K562 (cell line): ENCODE results near the gene NRXN3. TPM values are rescaled to one million over a fixed set of nuclear protein-coding genes. Genes with fewer than 3 reads are reported as not detected.

ENCODE experiments used
- ATAC-seq: fragments of 200-7000 bp; cut with Tn5 transposase; 3 replicates; pipeline ENCODE4 v1.9.1; 2020; ENCODE audit warnings: moderate library complexity
- BruUV-seq: library from RNA; stranded (reverse); fragments of 400-500 nt; replicated peaks from 2 replicates; lab custom pipeline; 2021; lab: Mats Ljungman, UMichigan
- CTCF ChIA-PET: fragments of 300-600 bp; formaldehyde crosslinking; extraction: SDS; loops from one replicate; lab custom pipeline; 2021; ENCODE audit warnings: low intra/inter-chr PET ratio; lab: Yijun Ruan, JAX
- POLR2A ChIA-PET: fragments of 300-600, 350-650 bp; sonication (Branson Sonifier 250); formaldehyde crosslinking; extraction: SDS; loops from one replicate; lab custom pipeline; 2021; ENCODE audit warnings: antibody characterized with exemption, inconsistent platforms; lab: Yijun Ruan, JAX
- DNase-seq, 4 experiments: peaks; one replicate each; pipeline versions ENCODE4 v3.0.0 to v3.0.0-alpha.2; 2011 to 2018; ENCODE audit warnings: low spot score in 3 of 4, mixed read lengths in 3 of 4; ENCODE audit errors: extremely low read depth in 1 of 4
- FAIRE-seq: peaks from 2 replicates; lab custom pipeline; 2011; peaks lifted over from hg19 to GRCh38; lab: Jason Lieb, UNC
- H2AFZ ChIP-seq: 2 replicates; pipeline ENCODE4 v1.6.0; 2011; ENCODE audit warnings: low read depth, low read length, control low read depth, inconsistent platforms
- H3K27ac ChIP-seq: fragments of 200-600 bp; 3 replicates; pipeline ENCODE4 v1.8.0; 2011; ENCODE audit warnings: low read depth, mild to moderate bottlenecking, control low read depth, inconsistent platforms, low read length, moderate library complexity, mixed read lengths; ENCODE audit errors: extremely low read depth
- H3K27me3 ChIP-seq, 2 experiments: fragments of 300-600 bp in 1 of 2; 2 replicates in 1 of 2; 3 replicates in 1 of 2; pipeline versions ENCODE4 v1.6.0 to v1.8.0; 2011; ENCODE audit warnings: inconsistent platforms in 2 of 2, low read length in 2 of 2, mild to moderate bottlenecking in 1 of 2, mixed read lengths in 1 of 2, moderate library complexity in 1 of 2; ENCODE audit not compliant: control insufficient read depth in 2 of 2, insufficient read depth in 2 of 2
- H3K36me3 ChIP-seq: fragments of 300-600 bp; 3 replicates; pipeline ENCODE4 v1.8.0; 2011; ENCODE audit warnings: mild to moderate bottlenecking, low read length, inconsistent platforms; ENCODE audit not compliant: control insufficient read depth, insufficient read depth
- H3K4me1 ChIP-seq, 2 experiments: fragments of 200-600 bp in 1 of 2; replicated peaks in 1 of 2; 2 replicates in 1 of 2; 3 replicates in 1 of 2; pipeline versions ENCODE4 v1.5.1 to v1.8.0; 2011; ENCODE audit warnings: inconsistent platforms in 2 of 2, low read length in 2 of 2, mild to moderate bottlenecking in 1 of 2, mixed read lengths in 1 of 2, moderate library complexity in 1 of 2; ENCODE audit not compliant: control insufficient read depth in 2 of 2, insufficient read depth in 2 of 2
- H3K4me2 ChIP-seq: 2 replicates; pipeline ENCODE4 v1.6.1; 2011; ENCODE audit warnings: low read length, control low read depth, inconsistent platforms, mixed read lengths; ENCODE audit not compliant: insufficient read depth
- H3K4me3 ChIP-seq: fragments of 200-600 bp; sonication (generic), shearing (Covaris generic); 2 replicates; pipeline ENCODE4 v1.5.1; 2016; ENCODE audit warnings: control low read depth, inconsistent platforms
- H3K79me2 ChIP-seq: fragments of 200-600 bp; 3 replicates; pipeline ENCODE4 v1.8.0; 2011; ENCODE audit warnings: low read length, inconsistent platforms; ENCODE audit not compliant: control insufficient read depth, insufficient read depth
- H3K9ac ChIP-seq, 2 experiments: 2 replicates each; pipeline versions ENCODE4 v1.6.0 to v1.6.1; 2011; ENCODE audit warnings: low read depth in 2 of 2, low read length in 2 of 2, control low read depth in 1 of 2, inconsistent platforms in 1 of 2, mild to moderate bottlenecking in 1 of 2, mixed read lengths in 1 of 2; ENCODE audit not compliant: insufficient read depth in 1 of 2
- H3K9me1 ChIP-seq: one replicate; pipeline ENCODE4 v1.6.0; 2011; ENCODE audit warnings: inconsistent platforms, mild to moderate bottlenecking, low read length, moderate library complexity; ENCODE audit not compliant: control insufficient read depth, insufficient read depth
- H3K9me3 ChIP-seq: replicated peaks from 2 replicates; pipeline ENCODE4 v1.5.1; 2011; ENCODE audit warnings: low read depth, low read length, inconsistent platforms; ENCODE audit not compliant: control insufficient read depth, insufficient read depth
- H4K20me1 ChIP-seq: replicated peaks from 2 replicates; pipeline ENCODE4 v1.6.1; 2011; ENCODE audit warnings: low read length, inconsistent platforms, mixed read lengths; ENCODE audit not compliant: control insufficient read depth, insufficient read depth
- CXXC5 ChIP-seq: fragments of 250-450 bp; sonication (Bioruptor Pico); IDR thresholded peaks from 2 replicates; pipeline ENCODE4 v1.8.0; 2022; ENCODE audit warnings: inconsistent platforms, mild to moderate bottlenecking, moderate library complexity
- MTF1 ChIP-seq: fragments of 250-450 bp; sonication (Bioruptor Pico); IDR thresholded peaks from 2 replicates; pipeline ENCODE4 v1.9.0; 2021; ENCODE audit warnings: moderate library complexity, mild to moderate bottlenecking, inconsistent platforms, borderline replicate concordance
- RFX5 ChIP-seq: IDR thresholded peaks from 2 replicates; pipeline ENCODE4 v1.6.1; 2011; ENCODE audit warnings: low read depth, mild to moderate bottlenecking, improper control_type of control experiment, low read length
- SMAD4 ChIP-seq: fragments of 250-450 bp; sonication (Bioruptor Pico); conservative IDR thresholded peaks from 2 replicates; pipeline ENCODE4 v1.8.0; 2021; ENCODE audit warnings: inconsistent platforms, mild to moderate bottlenecking, moderate library complexity
- SRF ChIP-seq, 2 experiments: fragments of 250-450, 450-650 bp in 1 of 2; sonication (Bioruptor Pico) in 1 of 2; sonication (generic) in 1 of 2; formaldehyde crosslinking; IDR thresholded peaks; 2 replicates each; pipeline versions ENCODE4 v1.5.0 to v1.5.1; 2020 to 2022; ENCODE audit warnings: mild to moderate bottlenecking in 1 of 2, missing genetic modification reagents in 1 of 2
- ZNF695 ChIP-seq: fragments of 450-650 bp; formaldehyde crosslinking; IDR thresholded peaks from 2 replicates; pipeline ENCODE4 v1.4.0; 2020; ENCODE audit warnings: mild to moderate bottlenecking, moderate library complexity
- WGBS: fragments of 100-300 bp; shearing (Covaris generic); methylation state at CpG from one replicate; pipeline ENCODE4 v1.1.6; 2016; ENCODE audit warnings: low coverage, mixed read lengths; ENCODE audit not compliant: insufficient coverage; ENCODE audit errors: missing lambda C conversion rate; 5-methylcytosine and 5-hydroxymethylcytosine counted together
- in situ Hi-C: fragments of 300-500 bp; cut with MboI; formaldehyde crosslinking; loops from 4 replicates; pipeline ENCODE4 v1.15.0; 2018; ENCODE audit warnings: inconsistent platforms, mixed read lengths
- intact Hi-C: fragments of 100-400 bp; cut with micrococcal nuclease; formaldehyde crosslinking; loops from 2 replicates; pipeline ENCODE4 v1.14.2; 2022
- polyA plus RNA-seq, 8 experiments: library from polyadenylated mRNA; depleted of rRNA in 4 of 8; stranded (reverse) in 5 of 8; unstranded in 3 of 8; fragments of >200 nt; fragmentation: Nextera tagmentation in 2 of 8; fragmentation: Illumina TruSeq in 1 of 8; extraction: Ambion mirVana in 2 of 8; extraction: Trizol in 1 of 8; gene quantifications; 2 replicates each; pipeline versions ENCODE4 v1.2.1 to v1.2.3, GENCODE V29; 2011 to 2014; ENCODE audit warnings: inconsistent platforms in 1 of 8, missing spikeins in 1 of 8
- total RNA-seq, 7 experiments: library from RNA; depleted of rRNA in 6 of 7; stranded (reverse); fragments of >200 nt in 6 of 7; fragmentation: Illumina TruSeq in 2 of 7; extraction: Trizol in 2 of 7; gene quantifications; 2 replicates each; pipeline versions ENCODE4 v1.2.1 to v1.2.3, GENCODE V29; 2011 to 2021; ENCODE audit warnings: low replicate concordance in 1 of 7
- TF ChIP-seq, protein P1 (sequence below): sonication (generic); formaldehyde crosslinking; IDR thresholded peaks from 2 replicates; pipeline ENCODE4 v1.8.0; 2022; ENCODE audit warnings: mild to moderate bottlenecking, missing genetic modification reagents, borderline replicate concordance
- TF ChIP-seq, protein P2 (sequence below): fragments of 450-650 bp; IDR thresholded peaks from 2 replicates; pipeline ENCODE4 v1.6.1; 2016; ENCODE audit warnings: antibody characterized with exemption
- TF ChIP-seq, protein P3 (sequence below), 2 experiments: fragments of 450-650 bp in 1 of 2; sonication (generic) in 1 of 2; formaldehyde crosslinking in 1 of 2; IDR thresholded peaks; 2 replicates each; pipeline versions ENCODE4 v1.7.1 to v1.9.0; 2016 to 2022; ENCODE audit warnings: inconsistent platforms in 1 of 2, mild to moderate bottlenecking in 1 of 2, missing genetic modification reagents in 1 of 2

Gene NRXN3
- total and polyA plus RNA-seq, 9 of the 15 experiments (the other 6 are each of a cell fraction or from before 2014, with no cell fraction given): 0.09 TPM; not detected in 8

DNA sequence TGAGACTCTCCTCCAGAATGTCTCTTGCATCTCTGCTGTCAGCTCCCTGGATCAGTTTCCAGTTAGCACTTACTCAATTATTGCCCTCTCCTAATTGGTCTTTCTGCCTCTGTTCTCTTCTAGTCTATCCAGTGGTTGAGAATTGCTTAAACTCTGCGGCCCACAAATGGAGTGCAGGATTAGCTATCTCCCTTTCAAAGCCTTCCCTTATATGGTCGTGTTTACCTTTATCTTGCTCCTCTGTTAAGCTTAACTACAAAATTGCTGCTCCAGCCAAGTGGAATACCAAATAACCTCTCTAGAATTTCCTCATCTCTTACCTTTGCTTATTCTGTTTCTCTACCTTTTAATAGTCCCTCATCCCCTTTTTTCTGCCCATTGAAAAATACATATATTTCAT is 132.7 kb downstream of the NRXN3 start:
- ChIA-PET CTCF (no interaction called here), POLR2A (no interaction called here)
- no peaks in the 10 kb centered on the region for H3K27me3 ChIP-seq
- H3K9me3 ChIP-seq: no peaks in the 10 kb centered on the region
- no peaks in the 10 kb centered on the region for H3K36me3 ChIP-seq
- H3K4me3 ChIP-seq: no peak overlapping the region
- H2AFZ ChIP-seq: no peak overlapping the region
- H3K9me1 ChIP-seq: no peaks in the 10 kb centered on the region
- no peaks in the 10 kb centered on the region for H4K20me1 ChIP-seq
- no peak overlapping the region for H3K9ac ChIP-seq
- H3K4me1 ChIP-seq: no peaks in the 10 kb centered on the region
- no TSS peak for BruUV-seq
- no peak for DNase-seq
- ATAC-seq: no peak
- H3K79me2 ChIP-seq: no peaks in the 10 kb centered on the region
- intact Hi-C loops: no loop called here
- no peak for FAIRE-seq
- H3K4me2 ChIP-seq: no peak overlapping the region
- 0% methylated on average over 2 of the region's 2 CpGs for WGBS
- H3K27ac ChIP-seq: no peak overlapping the region
- in situ Hi-C loops: no loop called here
- TF ChIP-seq, protein P1, sequence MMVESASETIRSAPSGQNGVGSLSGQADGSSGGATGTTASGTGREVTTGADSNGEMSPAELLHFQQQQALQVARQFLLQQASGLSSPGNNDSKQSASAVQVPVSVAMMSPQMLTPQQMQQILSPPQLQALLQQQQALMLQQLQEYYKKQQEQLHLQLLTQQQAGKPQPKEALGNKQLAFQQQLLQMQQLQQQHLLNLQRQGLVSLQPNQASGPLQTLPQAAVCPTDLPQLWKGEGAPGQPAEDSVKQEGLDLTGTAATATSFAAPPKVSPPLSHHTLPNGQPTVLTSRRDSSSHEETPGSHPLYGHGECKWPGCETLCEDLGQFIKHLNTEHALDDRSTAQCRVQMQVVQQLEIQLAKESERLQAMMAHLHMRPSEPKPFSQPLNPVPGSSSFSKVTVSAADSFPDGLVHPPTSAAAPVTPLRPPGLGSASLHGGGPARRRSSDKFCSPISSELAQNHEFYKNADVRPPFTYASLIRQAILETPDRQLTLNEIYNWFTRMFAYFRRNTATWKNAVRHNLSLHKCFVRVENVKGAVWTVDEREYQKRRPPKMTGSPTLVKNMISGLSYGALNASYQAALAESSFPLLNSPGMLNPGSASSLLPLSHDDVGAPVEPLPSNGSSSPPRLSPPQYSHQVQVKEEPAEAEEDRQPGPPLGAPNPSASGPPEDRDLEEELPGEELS (CRISPR knock-in tag): no peak
- TF ChIP-seq ZNF695 (CRISPR knock-in tag) (no peak), SRF (CRISPR knock-in tag; IDR thresholded peaks at IDR 0.05) (peak in 1 of 2 experiments; percentile 88; a peak in 1 of 4 replicates), CXXC5 (CRISPR knock-in tag) (no peak), RFX5 (no peak), MTF1 (no peak), SMAD4 (CRISPR knock-in tag) (no peak)
- TF ChIP-seq, protein P2, sequence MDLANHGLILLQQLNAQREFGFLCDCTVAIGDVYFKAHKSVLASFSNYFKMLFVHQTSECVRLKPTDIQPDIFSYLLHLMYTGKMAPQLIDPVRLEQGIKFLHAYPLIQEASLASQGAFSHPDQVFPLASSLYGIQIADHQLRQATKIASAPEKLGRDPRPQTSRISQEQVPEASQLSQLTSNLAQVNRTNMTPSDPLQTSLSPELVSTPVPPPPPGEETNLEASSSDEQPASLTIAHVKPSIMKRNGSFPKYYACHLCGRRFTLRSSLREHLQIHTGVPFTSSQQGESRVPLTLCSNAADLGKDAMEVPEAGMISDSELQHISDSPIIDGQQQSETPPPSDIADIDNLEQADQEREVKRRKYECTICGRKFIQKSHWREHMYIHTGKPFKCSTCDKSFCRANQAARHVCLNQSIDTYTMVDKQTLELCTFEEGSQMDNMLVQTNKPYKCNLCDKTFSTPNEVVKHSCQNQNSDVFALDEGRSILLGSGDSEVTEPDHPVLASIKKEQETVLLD: no peak
- TF ChIP-seq, protein P3, sequence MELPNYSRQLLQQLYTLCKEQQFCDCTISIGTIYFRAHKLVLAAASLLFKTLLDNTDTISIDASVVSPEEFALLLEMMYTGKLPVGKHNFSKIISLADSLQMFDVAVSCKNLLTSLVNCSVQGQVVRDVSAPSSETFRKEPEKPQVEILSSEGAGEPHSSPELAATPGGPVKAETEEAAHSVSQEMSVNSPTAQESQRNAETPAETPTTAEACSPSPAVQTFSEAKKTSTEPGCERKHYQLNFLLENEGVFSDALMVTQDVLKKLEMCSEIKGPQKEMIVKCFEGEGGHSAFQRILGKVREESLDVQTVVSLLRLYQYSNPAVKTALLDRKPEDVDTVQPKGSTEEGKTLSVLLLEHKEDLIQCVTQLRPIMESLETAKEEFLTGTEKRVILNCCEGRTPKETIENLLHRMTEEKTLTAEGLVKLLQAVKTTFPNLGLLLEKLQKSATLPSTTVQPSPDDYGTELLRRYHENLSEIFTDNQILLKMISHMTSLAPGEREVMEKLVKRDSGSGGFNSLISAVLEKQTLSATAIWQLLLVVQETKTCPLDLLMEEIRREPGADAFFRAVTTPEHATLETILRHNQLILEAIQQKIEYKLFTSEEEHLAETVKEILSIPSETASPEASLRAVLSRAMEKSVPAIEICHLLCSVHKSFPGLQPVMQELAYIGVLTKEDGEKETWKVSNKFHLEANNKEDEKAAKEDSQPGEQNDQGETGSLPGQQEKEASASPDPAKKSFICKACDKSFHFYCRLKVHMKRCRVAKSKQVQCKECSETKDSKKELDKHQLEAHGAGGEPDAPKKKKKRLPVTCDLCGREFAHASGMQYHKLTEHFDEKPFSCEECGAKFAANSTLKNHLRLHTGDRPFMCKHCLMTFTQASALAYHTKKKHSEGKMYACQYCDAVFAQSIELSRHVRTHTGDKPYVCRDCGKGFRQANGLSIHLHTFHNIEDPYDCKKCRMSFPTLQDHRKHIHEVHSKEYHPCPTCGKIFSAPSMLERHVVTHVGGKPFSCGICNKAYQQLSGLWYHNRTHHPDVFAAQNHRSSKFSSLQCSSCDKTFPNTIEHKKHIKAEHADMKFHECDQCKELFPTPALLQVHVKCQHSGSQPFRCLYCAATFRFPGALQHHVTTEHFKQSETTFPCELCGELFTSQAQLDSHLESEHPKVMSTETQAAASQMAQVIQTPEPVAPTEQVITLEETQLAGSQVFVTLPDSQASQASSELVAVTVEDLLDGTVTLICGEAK (IDR thresholded peaks at IDR 0.05): no peak
- TF ChIP-seq, protein P3 (CRISPR knock-in tag; IDR thresholded peaks at IDR 0.05): no peak
